Gastroesophageal sphincter (tissue), 4 donors: ENCODE results near the gene CPNE9. TPM values are rescaled to one million over a fixed set of nuclear protein-coding genes. Genes with fewer than 3 reads are reported as not detected.
A peak's percentile ranks its signal among the peaks of the same experiment; 100 is the strongest.

ENCODE experiments used
- ATAC-seq: fragments of 150-250 bp; one replicate; pipeline ENCODE4 v1.9.1; 2016; ENCODE audit warnings: mild to moderate bottlenecking, moderate library complexity
- H3K27ac ChIP-seq, 4 donors: fragments of 200-600 bp; sonication (generic) in 3 of 4; 1 replicate in 3 of 4; 2 replicates in 1 of 4; pipeline ENCODE4 v1.5.1; 2016 to 2019
- H3K27me3 ChIP-seq: fragments of 200-600 bp; sonication (generic); one replicate; pipeline ENCODE4 v1.5.1; 2019
- H3K36me3 ChIP-seq, 2 donors: fragments of 200-600 bp; sonication (generic); one replicate each; pipeline ENCODE4 v1.5.1; 2019; ENCODE audit warnings: control low read depth in 1 of 2
- H3K4me1 ChIP-seq, 3 donors: fragments of 200-600 bp; sonication (generic); 1 replicate in 2 of 3; 2 replicates in 1 of 3; pipeline ENCODE4 v1.5.1; 2016 to 2019; ENCODE audit warnings: control low read depth in 2 of 3
- H3K4me3 ChIP-seq, 2 donors: fragments of 200-600 bp; sonication (generic); one replicate each; pipeline ENCODE4 v1.5.1; 2019; ENCODE audit warnings: mild to moderate bottlenecking in 1 of 2, moderate library complexity in 1 of 2
- H3K9me3 ChIP-seq, 3 donors: fragments of 200-600 bp; sonication (generic); one replicate each; pipeline ENCODE4 v1.5.1; 2017 to 2019; ENCODE audit warnings: control low read depth in 2 of 3
- CTCF ChIP-seq, 4 experiments: fragments of 200-600 bp in 2 of 4; fragments of 450-650 bp in 2 of 4; sonication (generic) in 1 of 4; IDR thresholded peaks; one replicate each; pipeline ENCODE4 v1.5.1; 2017 to 2019; ENCODE audit warnings: antibody characterized with exemption in 4 of 4, mild to moderate bottlenecking in 2 of 4, moderate library complexity in 2 of 4
- EP300 ChIP-seq: sonication (generic); formaldehyde crosslinking; IDR thresholded peaks from one replicate; pipeline ENCODE4 v1.6.1; 2017; ENCODE audit warnings: antibody characterized with exemption, mild to moderate bottlenecking
- POLR2A ChIP-seq, 2 donors: fragments of 450-650 bp; IDR thresholded peaks; one replicate each; pipeline ENCODE4 v1.6.1; 2017; ENCODE audit warnings: antibody characterized with exemption in 2 of 2, mild to moderate bottlenecking in 2 of 2, moderate library complexity in 1 of 2
- POLR2AphosphoS5 ChIP-seq: sonication (generic); formaldehyde crosslinking; IDR thresholded peaks from one replicate; pipeline ENCODE4 v1.6.1; 2017; ENCODE audit warnings: antibody characterized with exemption
- WGBS, 2 donors: methylation state at CpG; one replicate each; pipeline ENCODE4 v1.1.5; 2018; ENCODE audit warnings: low coverage in 1 of 2; 5-methylcytosine and 5-hydroxymethylcytosine counted together
- total RNA-seq, 4 donors: library from RNA; depleted of rRNA; stranded (reverse); fragments of >200 nt; gene quantifications; one replicate each; pipeline ENCODE4 v1.1.0, GENCODE V29; 2016

CPNE9 gene
- total RNA-seq, 4 donors from 2014 or later = 1.1 TPM; not detected in 3

DNA sequence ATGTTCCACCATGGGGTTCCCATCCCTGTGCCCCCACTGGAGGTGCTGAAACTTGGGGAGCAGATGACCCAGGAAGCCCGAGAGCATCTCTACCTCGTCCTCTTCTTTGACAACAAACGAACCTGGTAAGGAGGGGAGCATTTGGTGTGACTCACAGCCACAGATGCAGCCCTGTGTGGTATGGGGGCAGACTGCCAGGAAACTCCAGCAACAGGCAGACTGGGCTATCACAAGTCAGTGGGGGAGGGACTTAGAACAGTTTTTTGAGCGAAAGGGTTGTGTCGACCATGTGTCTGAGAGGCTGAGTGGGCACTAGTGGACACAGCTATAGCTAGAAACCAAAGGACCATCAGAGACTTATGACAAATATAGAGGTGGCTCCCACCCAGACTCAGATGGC lies 42.7 kb downstream of the CPNE9 start:
- Histone ChIP-seq H3K4me3 (no peak overlapping the region), H3K27me3 (no peaks in the 10 kb centered on the region), H3K27ac (no peak overlapping the region), H3K4me1 (peaks cover 0 to 26% (median 7%) of the 10 kb centered on the region in 3 donors), H3K36me3 (peaks cover 0 to 78% of the 10 kb centered on the region in 2 donors), H3K9me3 (no peaks in the 10 kb centered on the region)
- WGBS, 2 donors = 43 to 69% methylated on average over 2 of the region's 5 CpGs
- ATAC-seq = no peak
- no peak for TF ChIP-seq POLR2AphosphoS5
- TF ChIP-seq POLR2A (IDR thresholded peaks at IDR 0.05) = no peak
- TF ChIP-seq CTCF (IDR thresholded peaks at IDR 0.05) = no peak
- TF ChIP-seq EP300 = no peak

GRCh38 chr3:9747267-9747666 lies 43.6 kb downstream of the CPNE9 start:
- Histone ChIP-seq H3K4me1 (peaks cover 0 to 35% (median 14%) of the 10 kb centered on the region in 3 donors), H3K4me3 (no peak overlapping the region), H3K9me3 (no peaks in the 10 kb centered on the region), H3K36me3 (peaks cover 0 to 78% of the 10 kb centered on the region in 2 donors), H3K27me3 (no peaks in the 10 kb centered on the region), H3K27ac (peak overlapping the region in 1 of 4 donors; percentile 14)
- TF ChIP-seq EP300 = no peak
- TF ChIP-seq POLR2A (IDR thresholded peaks at IDR 0.05) = no peak
- TF ChIP-seq POLR2AphosphoS5 = no peak
- no peak for TF ChIP-seq CTCF (IDR thresholded peaks at IDR 0.05)
- ATAC-seq = no peak
- WGBS, 2 donors = 100% methylated on average over 1 of the region's 8 CpGs; no CpG with 5 or more reads in 1 of the 2 donors

- WGBS, 2 donors = 88 to 94% methylated on average over 1 to 2 of the region's 2 CpGs
- Histone ChIP-seq H3K4me1 (peaks cover 0 to 36% (median 14%) of the 10 kb centered on the region in 3 donors), H3K36me3 (peaks cover 0 to 78% of the 10 kb centered on the region in 2 donors), H3K4me3 (no peak overlapping the region), H3K9me3 (no peaks in the 10 kb centered on the region), H3K27ac (peak overlapping the region in 3 of 4 donors; percentile 91 to 97 (median 91)), H3K27me3 (no peaks in the 10 kb centered on the region)
- no peak for ATAC-seq
- TF ChIP-seq POLR2A (IDR thresholded peaks at IDR 0.05) (no peak), EP300 (no peak), CTCF (IDR thresholded peaks at IDR 0.05) (no peak), POLR2AphosphoS5 (no peak)
These were observed 44.4 kb downstream of the CPNE9 start for GRCh38 chr3:9748031-9748430.

GRCh38 chr3:9749296-9749644 lies 45.6 kb downstream of the CPNE9 start:
- no peaks in the 10 kb centered on the region for H3K27me3 ChIP-seq
- peak; percentile 40 for ATAC-seq
- peaks cover 0 to 78% of the 10 kb centered on the region in 2 donors for H3K36me3 ChIP-seq
- no peaks in the 10 kb centered on the region for H3K9me3 ChIP-seq
- H3K4me3 ChIP-seq = peak overlapping the region; percentile 50 to 60
- H3K4me1 ChIP-seq = peaks cover 0 to 36% (median 14%) of the 10 kb centered on the region in 3 donors
- WGBS, 2 donors = 0% methylated on average over 5 to 13 of the region's 19 CpGs
- H3K27ac ChIP-seq = peak overlapping the region; percentile 54 to 97 (median 91)
- no peak for TF ChIP-seq CTCF (IDR thresholded peaks at IDR 0.05)
- TF ChIP-seq EP300 = no peak
- no peak for TF ChIP-seq POLR2AphosphoS5
- no peak for TF ChIP-seq POLR2A (IDR thresholded peaks at IDR 0.05)
